ENCODE measurements around the gene PEAR1. TPM values are rescaled to one million over a fixed set of nuclear protein-coding genes. Genes with fewer than 3 reads are reported as not detected.
A peak's percentile ranks its signal among the peaks of the same experiment; 100 is the strongest.

PEAR1 gene
- total RNA-seq, 3 donors from 2014 or later = 2.3 to 7.2 (median 4.6) TPM

DNA sequence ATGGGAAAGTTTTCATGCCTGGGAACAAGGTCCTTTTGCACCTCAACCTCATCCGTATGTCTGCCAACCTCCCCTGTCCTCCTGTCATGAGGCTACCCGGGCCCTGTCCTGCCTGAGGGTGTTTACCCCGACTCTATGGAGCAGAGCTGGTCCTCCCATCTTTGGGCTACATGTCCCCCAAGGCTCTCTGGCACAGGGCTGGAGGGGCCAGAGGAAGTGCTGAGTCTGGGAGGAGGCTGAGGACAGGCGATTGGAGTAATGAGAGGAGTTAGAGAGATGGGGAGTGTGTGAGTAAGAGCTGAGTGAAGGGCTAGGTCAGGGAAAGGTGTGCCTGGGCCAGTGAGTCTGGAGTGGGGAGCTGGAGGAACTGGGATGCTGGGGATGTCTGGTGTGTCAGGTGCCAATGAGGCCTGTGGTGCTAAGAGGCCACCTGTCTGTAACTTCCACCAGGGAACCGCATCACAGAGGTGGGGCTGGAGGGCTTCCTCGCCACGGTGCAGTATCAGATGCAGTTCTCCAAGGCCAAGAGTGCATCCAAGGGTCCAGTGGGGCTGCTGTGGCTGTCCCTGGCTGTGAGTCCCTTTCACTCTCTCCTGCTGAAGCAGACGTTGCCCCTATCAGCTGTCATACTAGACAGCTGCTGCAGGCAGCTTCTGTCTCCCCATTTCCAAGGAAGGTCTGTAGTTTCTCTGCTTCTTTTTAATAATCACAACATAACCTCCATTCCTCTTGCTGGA, 38.6 kb downstream of the PEAR1 start:
- ATAC-seq (peak; percentile 6), DNase-seq (no peak)
- TF ChIP-seq, protein P1, sequence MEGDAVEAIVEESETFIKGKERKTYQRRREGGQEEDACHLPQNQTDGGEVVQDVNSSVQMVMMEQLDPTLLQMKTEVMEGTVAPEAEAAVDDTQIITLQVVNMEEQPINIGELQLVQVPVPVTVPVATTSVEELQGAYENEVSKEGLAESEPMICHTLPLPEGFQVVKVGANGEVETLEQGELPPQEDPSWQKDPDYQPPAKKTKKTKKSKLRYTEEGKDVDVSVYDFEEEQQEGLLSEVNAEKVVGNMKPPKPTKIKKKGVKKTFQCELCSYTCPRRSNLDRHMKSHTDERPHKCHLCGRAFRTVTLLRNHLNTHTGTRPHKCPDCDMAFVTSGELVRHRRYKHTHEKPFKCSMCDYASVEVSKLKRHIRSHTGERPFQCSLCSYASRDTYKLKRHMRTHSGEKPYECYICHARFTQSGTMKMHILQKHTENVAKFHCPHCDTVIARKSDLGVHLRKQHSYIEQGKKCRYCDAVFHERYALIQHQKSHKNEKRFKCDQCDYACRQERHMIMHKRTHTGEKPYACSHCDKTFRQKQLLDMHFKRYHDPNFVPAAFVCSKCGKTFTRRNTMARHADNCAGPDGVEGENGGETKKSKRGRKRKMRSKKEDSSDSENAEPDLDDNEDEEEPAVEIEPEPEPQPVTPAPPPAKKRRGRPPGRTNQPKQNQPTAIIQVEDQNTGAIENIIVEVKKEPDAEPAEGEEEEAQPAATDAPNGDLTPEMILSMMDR (IDR thresholded peaks at IDR 0.05) = no peak
- H3K9me3 ChIP-seq = no peaks in the 10 kb centered on the region
- no peak overlapping the region for H3K4me3 ChIP-seq
- intact Hi-C loops (cut with DNase I, micrococcal nuclease) = no loop called here
- no peaks in the 10 kb centered on the region for H3K36me3 ChIP-seq (ENCODE audit: low read depth)
- H3K4me1 ChIP-seq (ENCODE audit: low read depth) = peaks cover 8% of the 10 kb centered on the region

DNA sequence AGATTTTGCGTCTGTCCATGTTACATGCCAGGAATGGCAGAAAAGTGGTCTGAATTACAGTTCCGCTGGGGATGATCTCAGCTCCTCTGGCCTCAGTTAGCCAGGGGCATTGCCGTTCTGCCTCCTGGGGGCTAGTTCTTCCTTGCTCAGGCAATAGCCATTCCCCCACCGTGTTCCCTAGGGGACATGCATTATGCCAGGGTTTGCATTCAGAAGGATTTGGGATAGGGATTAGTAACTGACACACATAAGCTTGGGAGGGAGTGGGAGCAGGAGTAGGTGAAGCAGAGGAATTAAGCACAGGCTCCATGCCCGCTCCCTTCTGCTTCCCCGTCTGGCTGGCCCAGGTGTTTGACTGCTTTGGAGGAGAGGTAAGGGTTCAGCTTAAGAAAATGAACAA, 39.6 kb downstream of the PEAR1 start:
- Histone ChIP-seq H3K9me3 (no peaks in the 10 kb centered on the region), H3K36me3 (ENCODE audit: low read depth) (no peaks in the 10 kb centered on the region), H3K4me3 (no peak overlapping the region), H3K4me1 (ENCODE audit: low read depth) (no peaks in the 10 kb centered on the region)
- intact Hi-C loops (cut with DNase I, micrococcal nuclease) = no loop called here
- no peak for ATAC-seq
- no peak for DNase-seq
- TF ChIP-seq, protein P1 (IDR thresholded peaks at IDR 0.05) = no peak

DNA sequence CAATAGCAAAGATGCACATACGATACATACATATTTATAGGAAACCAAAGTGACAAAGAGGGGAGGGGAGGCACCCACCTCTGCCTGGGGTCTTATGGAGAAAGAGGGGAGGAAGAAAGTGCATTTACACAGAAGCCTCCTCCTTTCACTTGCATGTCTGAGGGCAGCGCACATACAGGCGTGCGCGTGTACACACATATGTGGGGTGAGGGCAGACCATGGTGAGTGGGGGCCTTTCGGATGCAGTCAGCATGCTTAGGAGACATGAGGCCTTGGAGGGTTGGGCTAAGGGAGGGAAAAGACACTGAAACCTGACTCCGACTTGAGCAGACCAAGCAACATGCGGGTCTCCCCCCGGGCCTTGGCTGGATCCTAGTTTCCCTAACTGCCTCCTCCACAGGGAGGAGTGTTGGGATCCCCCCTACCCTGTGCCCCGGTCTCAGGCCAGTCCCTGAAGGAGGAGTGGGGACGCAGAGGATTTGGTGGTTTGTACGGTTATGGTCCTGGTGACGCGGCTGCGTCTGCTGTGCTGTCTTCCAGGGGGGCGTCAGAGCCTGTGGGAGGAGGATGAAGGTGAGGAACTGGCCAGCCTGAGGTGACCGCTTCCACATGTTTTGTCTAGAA, 42.1 kb downstream of the PEAR1 start:
- H3K4me3 ChIP-seq = no peak overlapping the region
- intact Hi-C loops (cut with DNase I, micrococcal nuclease) = no loop called here
- TF ChIP-seq, protein P1 (IDR thresholded peaks at IDR 0.05) = no peak
- DNase-seq (no peak), ATAC-seq (no peak)
- no peaks in the 10 kb centered on the region for H3K36me3 ChIP-seq (ENCODE audit: low read depth)
- no peaks in the 10 kb centered on the region for H3K4me1 ChIP-seq (ENCODE audit: low read depth)
- H3K9me3 ChIP-seq = no peaks in the 10 kb centered on the region

DNA sequence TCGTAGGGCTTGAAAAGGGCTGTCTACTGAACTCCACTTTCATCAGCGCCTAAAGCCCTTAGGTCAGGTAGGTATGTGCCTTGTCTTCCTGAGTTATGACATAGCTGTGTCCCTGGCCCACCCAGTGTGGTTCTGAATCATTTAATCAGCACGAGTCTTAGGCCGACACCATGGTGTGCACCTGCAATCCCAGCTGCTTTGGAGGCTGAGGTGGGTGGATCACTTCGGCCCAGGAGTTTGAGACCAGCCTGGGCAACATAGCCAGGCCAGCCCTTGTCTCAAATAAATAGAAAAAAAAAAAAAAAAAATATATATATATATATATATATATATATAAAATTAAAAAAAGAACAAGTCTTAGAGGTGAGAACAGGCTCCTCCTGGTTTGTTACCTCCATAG, 42.7 kb downstream of the PEAR1 start:
- H3K9me3 ChIP-seq = no peaks in the 10 kb centered on the region
- H3K36me3 ChIP-seq (ENCODE audit: low read depth) = no peaks in the 10 kb centered on the region
- H3K4me1 ChIP-seq (ENCODE audit: low read depth) = no peaks in the 10 kb centered on the region
- intact Hi-C loops (cut with DNase I, micrococcal nuclease) = no loop called here
- DNase-seq = no peak
- ATAC-seq = no peak
- TF ChIP-seq, protein P1 (IDR thresholded peaks at IDR 0.05) = no peak
- no peak overlapping the region for H3K4me3 ChIP-seq

DNA sequence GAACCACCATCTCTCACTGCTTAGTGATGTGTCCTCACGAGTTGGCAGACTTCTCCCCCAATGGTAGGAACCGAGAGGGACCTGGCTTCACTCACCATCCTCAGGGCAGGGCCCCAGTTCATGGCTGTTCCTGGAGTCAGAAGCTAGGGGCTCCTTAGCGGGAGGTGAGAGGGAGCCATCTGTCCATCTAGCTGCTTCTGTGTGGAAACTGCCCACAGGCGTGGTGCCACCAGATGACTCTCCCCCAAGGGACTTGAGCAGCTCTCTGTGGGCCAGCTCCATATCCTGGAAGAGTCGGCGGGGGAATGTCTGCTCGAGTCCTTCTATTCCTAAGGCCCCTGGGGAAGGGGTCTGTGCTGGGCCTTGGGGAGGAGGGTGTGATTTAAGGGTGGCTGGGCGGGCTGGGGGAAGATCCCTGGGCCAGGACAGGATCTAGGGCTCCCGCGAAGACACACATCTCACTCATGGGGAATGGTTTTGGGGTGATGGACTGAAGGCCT, 43.3 kb downstream of the PEAR1 start:
- Histone ChIP-seq H3K36me3 (ENCODE audit: low read depth) (no peaks in the 10 kb centered on the region), H3K4me3 (no peak overlapping the region), H3K9me3 (no peaks in the 10 kb centered on the region), H3K4me1 (ENCODE audit: low read depth) (no peaks in the 10 kb centered on the region)
- DNase-seq (no peak), ATAC-seq (no peak)
- intact Hi-C loops (cut with DNase I, micrococcal nuclease) = no loop called here
- TF ChIP-seq, protein P1 (IDR thresholded peaks at IDR 0.05) = no peak

Measured in mucosa of descending colon (tissue), 3 donors.